Heart left ventricle (tissue), 16 donors: ENCODE measurements around the gene SUPT3H. TPM values are rescaled to one million over a fixed set of nuclear protein-coding genes. Genes with fewer than 3 reads are reported as not detected.

Experiments
- ATAC-seq, 4 donors: fragments of 200-7000 bp; cut with Tn5 transposase; one replicate each; pipeline ENCODE4 v1.9.1; 2020 to 2022; ENCODE audit warnings: moderate library complexity in 4 of 4, mild to moderate bottlenecking in 3 of 4, moderate number of reproducible peaks in 1 of 4
- DNase-seq, 5 donors: peaks; one replicate each; pipeline ENCODE4 v3.0.0-alpha.2; 2020
- H3K27ac ChIP-seq, 12 donors: fragments of 200-600 bp; sonication (generic) in 4 of 12; one replicate each; pipeline versions ENCODE4 v1.5.0 to v1.8.0; 2016 to 2022; ENCODE audit warnings: mild to moderate bottlenecking in 2 of 12
- H3K27me3 ChIP-seq, 9 donors: fragments of 200-600 bp; sonication (generic) in 2 of 9; one replicate each; pipeline versions ENCODE4 v1.5.1 to v1.8.0; 2016 to 2022; ENCODE audit warnings: mild to moderate bottlenecking in 3 of 9
- H3K36me3 ChIP-seq, 9 donors: fragments of 200-600 bp; sonication (generic) in 2 of 9; one replicate each; pipeline versions ENCODE4 v1.5.0 to v1.8.0; 2018 to 2022; ENCODE audit warnings: mild to moderate bottlenecking in 2 of 9
- H3K4me1 ChIP-seq, 12 donors: fragments of 200-600 bp; sonication (generic) in 4 of 12; one replicate each; pipeline versions ENCODE4 v1.5.0 to v1.8.0; 2016 to 2022; ENCODE audit warnings: mild to moderate bottlenecking in 3 of 12
- H3K4me3 ChIP-seq, 12 donors: fragments of 200-600 bp; sonication (generic) in 4 of 12; one replicate each; pipeline versions ENCODE4 v1.5.0 to v1.8.0; 2017 to 2022; ENCODE audit warnings: mild to moderate bottlenecking in 9 of 12, moderate library complexity in 4 of 12
- H3K9me3 ChIP-seq, 12 donors: fragments of 200-600 bp; sonication (generic) in 4 of 12; one replicate each; pipeline versions ENCODE4 v1.5.0 to v1.8.0; 2016 to 2022; ENCODE audit warnings: mild to moderate bottlenecking in 1 of 12
- POLR2A ChIP-seq, 2 donors: fragments of 450-650 bp; IDR thresholded peaks; one replicate each; pipeline ENCODE4 v1.6.1; 2017; ENCODE audit warnings: antibody characterized with exemption in 2 of 2, mild to moderate bottlenecking in 2 of 2, moderate library complexity in 2 of 2
- WGBS, 4 donors: extraction: QIAGEN DNeasy Blood & Tissue Kit in 2 of 4; methylation state at CpG; one replicate each; pipeline versions ENCODE4 v1.1.5 to v1.1.7; 2013 to 2018; 5-methylcytosine and 5-hydroxymethylcytosine counted together
- intact Hi-C, 10 donors: fragments of 100-400 bp; cut with DNase I; formaldehyde crosslinking; loops; one replicate each; pipeline versions ENCODE4 v1.11.1 to v1.14.2; 2022
- polyA plus RNA-seq, 2 donors: library from polyadenylated mRNA; stranded (reverse); fragments of 200-250 nt; gene quantifications; one replicate each; pipeline ENCODE4 v1.2.3, GENCODE V29; 2013
- total RNA-seq, 9 donors: library from RNA; depleted of rRNA in 2 of 9; stranded (reverse); fragments of >200 nt in 2 of 9; fragmentation: NEBNext Ultra II Directional in 3 of 9; extraction: Animal tissue kit (Norgen Biotek cat#: 25700) in 3 of 9; gene quantifications; one replicate each; pipeline versions ENCODE4 v1.1.0 to v1.2.4, GENCODE V29; 2016 to 2023
- TF ChIP-seq, protein P1 (sequence below), 12 donors: fragments of 200-600 bp; sonication (generic) in 4 of 12; IDR thresholded peaks; one replicate each; pipeline versions ENCODE4 v1.5.0 to v1.8.0; 2018 to 2022; ENCODE audit warnings: antibody characterized with exemption in 12 of 12, mild to moderate bottlenecking in 5 of 12
- donor health status: ischemic (EF 13 %, LVEDD 7.1; RV severe dilation, severe dysfunction).
- donor health status: healthy with polysubstance abuse.
- donor health status: DM: no; HTN: yes; CAD: no.
- donor health status: DM: no; HTN: no; CAD: no.
- donor health status: ischemic (EF 25% LVEDD 6.9; RV normal size, moderate dysfunction).
- donor health status: ischemic (EF 25% LVEDD 5.7; RV mildly dilated, moderate dysfunction).
- donor health status: healthy.
- donor health status: DM: yes; HTN: yes; CAD: no.
- donor health status: ischemic (EF 35%, LVEDD 5.7; RV mildly dilated, moderate dysfunction).
- donor health status: nonischemic (EF 11% LVEDD 7.7; RV severe dilation, severe dysfunction).
- donor health status: DM: yes; HTN: yes; CAD: no.
- donor health status: PGD.
- donor health status: ischemic (EF 29% LVEDD 5.4; RV normal size, mild dysfunction).
- donor health status: nonischemic (EF 23%, LVEDD 6.1; RV moderate dilation, normal function).

SUPT3H gene
- total and polyA plus RNA-seq, 11 donors = 1.5 to 8.1 (median 4.1) TPM

DNA sequence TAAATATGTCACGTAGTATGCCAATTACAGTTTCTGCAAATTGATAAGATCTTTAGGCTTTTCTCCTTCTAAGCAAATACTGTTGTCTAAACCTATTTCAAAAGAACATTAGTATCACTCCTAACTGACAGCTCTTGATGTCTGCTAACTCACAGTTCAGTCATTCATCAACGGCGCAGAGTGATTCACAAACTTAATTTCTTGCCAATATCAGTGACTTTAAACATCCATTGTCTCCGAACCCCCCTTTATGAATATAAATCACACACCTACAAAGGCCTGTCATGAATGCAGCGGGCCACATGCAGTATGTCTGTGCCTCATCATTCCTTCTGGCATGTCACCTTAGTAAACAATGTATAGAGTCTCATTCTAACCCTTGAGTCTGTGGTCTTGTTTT, 569.6 kb downstream of the SUPT3H start:
- H3K27me3 ChIP-seq = no peaks in the 10 kb centered on the region
- DNase-seq (no peak), ATAC-seq (no peak)
- TF ChIP-seq, protein P1, sequence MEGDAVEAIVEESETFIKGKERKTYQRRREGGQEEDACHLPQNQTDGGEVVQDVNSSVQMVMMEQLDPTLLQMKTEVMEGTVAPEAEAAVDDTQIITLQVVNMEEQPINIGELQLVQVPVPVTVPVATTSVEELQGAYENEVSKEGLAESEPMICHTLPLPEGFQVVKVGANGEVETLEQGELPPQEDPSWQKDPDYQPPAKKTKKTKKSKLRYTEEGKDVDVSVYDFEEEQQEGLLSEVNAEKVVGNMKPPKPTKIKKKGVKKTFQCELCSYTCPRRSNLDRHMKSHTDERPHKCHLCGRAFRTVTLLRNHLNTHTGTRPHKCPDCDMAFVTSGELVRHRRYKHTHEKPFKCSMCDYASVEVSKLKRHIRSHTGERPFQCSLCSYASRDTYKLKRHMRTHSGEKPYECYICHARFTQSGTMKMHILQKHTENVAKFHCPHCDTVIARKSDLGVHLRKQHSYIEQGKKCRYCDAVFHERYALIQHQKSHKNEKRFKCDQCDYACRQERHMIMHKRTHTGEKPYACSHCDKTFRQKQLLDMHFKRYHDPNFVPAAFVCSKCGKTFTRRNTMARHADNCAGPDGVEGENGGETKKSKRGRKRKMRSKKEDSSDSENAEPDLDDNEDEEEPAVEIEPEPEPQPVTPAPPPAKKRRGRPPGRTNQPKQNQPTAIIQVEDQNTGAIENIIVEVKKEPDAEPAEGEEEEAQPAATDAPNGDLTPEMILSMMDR (IDR thresholded peaks at IDR 0.05) = no peak
- no peak for TF ChIP-seq POLR2A (IDR thresholded peaks at IDR 0.05)
- H3K9me3 ChIP-seq = no peaks in the 10 kb centered on the region
- H3K4me1 ChIP-seq = no peaks in the 10 kb centered on the region
- H3K36me3 ChIP-seq = no peaks in the 10 kb centered on the region
- H3K27ac ChIP-seq = no peak overlapping the region
- H3K4me3 ChIP-seq = no peak overlapping the region
- 85 to 96% (median 95%) methylated on average over 5 of the region's 5 CpGs for WGBS, 4 donors
- intact Hi-C loops = no loop called here

GRCh38 chr6:44806656-44807055, 571.1 kb downstream of the SUPT3H start:
- no peak overlapping the region for H3K4me3 ChIP-seq
- no peaks in the 10 kb centered on the region for H3K27me3 ChIP-seq
- TF ChIP-seq, protein P1 (IDR thresholded peaks at IDR 0.05) = no peak
- TF ChIP-seq POLR2A (IDR thresholded peaks at IDR 0.05) = no peak
- H3K36me3 ChIP-seq = no peaks in the 10 kb centered on the region
- H3K27ac ChIP-seq = no peak overlapping the region
- intact Hi-C loops = no loop called here
- H3K9me3 ChIP-seq = no peaks in the 10 kb centered on the region
- no peaks in the 10 kb centered on the region for H3K4me1 ChIP-seq
- no peak for ATAC-seq
- WGBS, 4 donors = 60 to 81% (median 72%) methylated on average over 5 of the region's 5 CpGs
- no peak for DNase-seq

- Histone ChIP-seq H3K36me3 (no peaks in the 10 kb centered on the region), H3K27ac (no peak overlapping the region), H3K4me1 (peaks cover 0 to 10% (median under 1%) of the 10 kb centered on the region in 12 donors), H3K9me3 (no peaks in the 10 kb centered on the region), H3K27me3 (peaks cover 0 to 4% (median 0%) of the 10 kb centered on the region in 9 donors), H3K4me3 (no peak overlapping the region)
- TF ChIP-seq, protein P1 (IDR thresholded peaks at IDR 0.05) = no peak
- no peak for TF ChIP-seq POLR2A (IDR thresholded peaks at IDR 0.05)
- intact Hi-C loops = no loop called here
- 67 to 73% (median 70%) methylated on average over 7 of the region's 7 CpGs for WGBS, 4 donors
- DNase-seq (no peak), ATAC-seq (no peak)
Measured at GRCh38 chr6:44805238-44805846, 572.4 kb downstream of the SUPT3H start.

GRCh38 chr6:44804546-44805159, 573.1 kb downstream of the SUPT3H start:
- H3K4me3 ChIP-seq = no peak overlapping the region
- intact Hi-C loops = no loop called here
- H3K27me3 ChIP-seq = peaks cover 0 to 6% (median 0%) of the 10 kb centered on the region in 9 donors
- ATAC-seq = no peak
- H3K4me1 ChIP-seq = peaks cover 0 to 16% (median 6%) of the 10 kb centered on the region in 12 donors
- no peak for DNase-seq
- TF ChIP-seq, protein P1 (IDR thresholded peaks at IDR 0.05) = no peak
- no peak for TF ChIP-seq POLR2A (IDR thresholded peaks at IDR 0.05)
- WGBS, 4 donors = 79 to 93% (median 89%) methylated on average over 4 of the region's 4 CpGs
- H3K36me3 ChIP-seq = no peaks in the 10 kb centered on the region
- H3K9me3 ChIP-seq = no peaks in the 10 kb centered on the region
- no peak overlapping the region for H3K27ac ChIP-seq
